Middle frontal gyrus (tissue), 1 donor: Measurements from ENCODE around the gene GOLGA8Q.
"Not testable (repeated sequence)": the region's sequence is repeated elsewhere in the genome, so short reads cannot be mapped to it uniquely, and the experiment has no call there.

ENCODE experiments used
- DNase-seq: peaks from one replicate; pipeline ENCODE4 v3.0.0-alpha.2; 2015; ENCODE audit warnings: low spot score; ENCODE audit errors: extremely low spot score

Gene GOLGA8Q, protein sequence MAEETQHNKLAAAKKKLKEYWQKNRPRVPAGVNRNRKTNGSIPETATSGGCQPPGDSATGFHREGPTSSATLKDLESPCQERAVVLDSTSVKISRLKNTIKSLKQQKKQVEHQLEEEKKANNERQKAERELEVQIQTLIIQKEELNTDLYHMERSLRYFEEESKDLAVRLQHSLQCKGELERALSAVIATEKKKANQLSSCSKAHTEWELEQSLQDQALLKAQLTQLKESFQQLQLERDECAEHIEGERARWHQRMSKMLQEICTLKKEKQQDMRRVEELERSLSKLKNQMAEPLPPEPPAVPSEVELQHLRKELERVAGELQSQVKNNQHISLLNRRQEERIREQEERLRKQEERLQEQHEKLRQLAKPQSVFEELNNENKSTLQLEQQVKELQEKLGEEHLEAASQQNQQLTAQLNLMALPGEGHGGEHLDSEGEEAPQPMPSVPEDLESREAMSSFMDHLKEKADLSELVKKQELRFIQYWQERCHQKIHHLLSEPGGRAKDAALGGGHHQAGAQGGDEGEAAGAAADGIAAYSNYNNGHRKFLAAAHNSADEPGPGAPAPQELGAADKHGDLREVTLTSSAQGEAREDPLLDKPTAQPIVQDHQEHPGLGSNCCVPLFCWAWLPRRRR

DNA sequence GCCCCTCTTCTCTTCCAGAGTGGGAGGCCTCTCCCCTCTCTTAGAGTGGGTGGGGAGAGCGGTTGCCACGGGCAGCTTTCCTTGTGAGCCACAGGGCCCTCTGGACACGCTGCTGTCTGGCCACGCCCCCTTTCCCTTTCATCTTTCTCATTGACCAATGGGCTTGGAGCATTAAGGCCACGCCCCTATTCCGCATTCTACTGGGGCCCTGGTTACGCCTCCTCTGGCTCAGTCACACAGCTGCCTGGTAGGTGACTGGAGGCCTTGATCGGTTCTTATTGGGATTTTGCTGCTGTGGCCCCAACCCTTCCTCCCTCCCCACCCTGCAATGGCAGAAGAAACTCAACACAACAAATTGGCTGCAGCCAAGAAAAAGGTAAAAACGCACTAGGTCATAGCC is at the start of gene GOLGA8Q:
GOLGA8Q (plus strand) TSS at position 301 of the 400 bp plus-strand sequence; CDS start at position 329, 28 bp downstream.
- not testable (repeated sequence) for DNase-seq

DNA sequence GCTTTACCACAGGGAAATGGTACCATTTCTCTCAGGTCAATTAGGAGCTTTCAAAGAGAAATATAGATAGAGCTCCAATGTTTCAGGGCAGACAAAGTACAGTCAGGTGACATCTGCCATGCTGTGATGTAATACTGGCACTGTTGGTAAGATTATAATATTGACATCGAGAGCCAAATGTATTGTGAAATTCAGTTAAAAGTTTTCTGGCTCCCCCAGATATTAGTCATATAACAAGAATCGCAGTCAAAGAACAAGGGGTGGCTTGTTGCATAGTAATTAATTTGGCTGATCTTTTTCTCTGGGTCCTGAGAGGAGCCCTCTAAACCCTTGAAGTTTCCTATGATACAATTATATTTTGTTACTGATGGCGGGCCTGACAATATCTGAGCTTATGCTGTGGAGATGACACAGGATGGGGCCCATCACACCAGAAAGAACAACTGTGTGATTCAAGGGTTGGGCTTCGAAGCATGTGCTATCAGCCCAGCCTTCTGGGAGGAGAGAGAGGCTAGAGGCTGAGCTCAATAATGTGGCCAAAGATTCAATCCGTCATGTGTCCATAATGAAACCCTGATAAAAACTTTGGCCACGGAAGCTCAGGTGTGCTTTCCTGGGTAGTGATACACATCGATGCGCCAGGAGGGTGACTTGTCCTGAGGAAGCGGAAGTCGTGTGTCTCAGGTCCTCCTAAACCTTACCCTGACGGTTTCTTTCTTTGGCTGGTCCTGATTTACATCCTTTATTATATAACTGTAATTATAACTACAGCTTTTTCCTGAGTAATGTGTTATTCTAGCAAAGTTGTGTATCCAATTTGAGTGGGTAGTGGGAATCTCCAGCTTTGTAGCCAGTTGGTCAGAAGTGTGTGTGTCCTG is 48.7 kb upstream of the GOLGA8Q start:
- DNase-seq = not testable (repeated sequence)

DNA sequence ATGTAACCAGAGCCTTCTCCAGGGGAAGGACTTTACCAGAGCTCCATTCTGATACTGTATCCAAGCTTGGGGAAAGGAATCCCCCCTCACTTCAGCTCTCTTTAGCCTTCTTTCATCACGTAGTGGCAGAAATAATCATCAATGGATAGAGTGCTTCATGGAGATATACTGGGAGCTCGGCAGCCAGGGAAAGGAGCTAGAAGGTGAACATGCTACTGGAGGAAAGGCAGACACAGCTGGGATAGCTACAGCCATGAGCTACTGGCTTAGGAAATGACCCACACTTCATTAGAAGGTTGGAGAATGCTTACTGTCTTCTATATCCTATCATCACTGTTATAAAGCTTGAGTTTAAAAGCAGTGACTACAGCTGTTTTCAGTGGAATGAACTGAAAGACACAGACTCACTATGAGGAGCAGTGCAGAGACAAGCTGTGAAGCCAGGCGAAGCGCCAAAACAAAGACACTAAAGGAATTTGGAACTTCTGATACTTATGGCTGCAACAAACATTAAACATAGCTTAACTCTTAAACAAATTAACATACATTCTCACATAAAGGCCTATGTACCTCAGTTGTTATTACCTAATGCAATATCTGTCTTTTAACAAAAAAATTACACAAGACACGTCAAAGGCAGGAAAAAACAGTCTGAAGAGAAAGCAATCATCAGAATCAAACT is 47.5 kb upstream of the GOLGA8Q start:
- DNase-seq = not testable (repeated sequence)

DNA sequence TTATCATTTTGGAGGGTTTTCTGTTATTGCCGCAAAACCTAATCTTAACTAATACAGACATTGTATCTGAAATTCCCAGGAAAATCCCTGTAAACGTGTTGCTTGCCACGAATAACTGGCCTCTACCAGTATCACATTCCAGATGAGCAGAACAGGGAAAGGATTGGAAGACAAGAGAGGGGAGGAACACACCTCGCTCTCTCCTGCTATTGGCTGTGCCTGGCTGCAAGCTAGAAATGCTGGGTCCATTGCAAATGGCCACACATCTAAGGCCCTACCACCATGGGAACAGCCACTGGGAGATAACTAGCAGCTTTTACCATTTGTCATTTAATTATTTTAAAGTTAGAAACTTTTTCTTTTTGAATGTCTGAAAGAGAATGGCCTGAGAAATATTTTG is 37.3 kb upstream of the GOLGA8Q start:
- not testable (repeated sequence) for DNase-seq

DNA sequence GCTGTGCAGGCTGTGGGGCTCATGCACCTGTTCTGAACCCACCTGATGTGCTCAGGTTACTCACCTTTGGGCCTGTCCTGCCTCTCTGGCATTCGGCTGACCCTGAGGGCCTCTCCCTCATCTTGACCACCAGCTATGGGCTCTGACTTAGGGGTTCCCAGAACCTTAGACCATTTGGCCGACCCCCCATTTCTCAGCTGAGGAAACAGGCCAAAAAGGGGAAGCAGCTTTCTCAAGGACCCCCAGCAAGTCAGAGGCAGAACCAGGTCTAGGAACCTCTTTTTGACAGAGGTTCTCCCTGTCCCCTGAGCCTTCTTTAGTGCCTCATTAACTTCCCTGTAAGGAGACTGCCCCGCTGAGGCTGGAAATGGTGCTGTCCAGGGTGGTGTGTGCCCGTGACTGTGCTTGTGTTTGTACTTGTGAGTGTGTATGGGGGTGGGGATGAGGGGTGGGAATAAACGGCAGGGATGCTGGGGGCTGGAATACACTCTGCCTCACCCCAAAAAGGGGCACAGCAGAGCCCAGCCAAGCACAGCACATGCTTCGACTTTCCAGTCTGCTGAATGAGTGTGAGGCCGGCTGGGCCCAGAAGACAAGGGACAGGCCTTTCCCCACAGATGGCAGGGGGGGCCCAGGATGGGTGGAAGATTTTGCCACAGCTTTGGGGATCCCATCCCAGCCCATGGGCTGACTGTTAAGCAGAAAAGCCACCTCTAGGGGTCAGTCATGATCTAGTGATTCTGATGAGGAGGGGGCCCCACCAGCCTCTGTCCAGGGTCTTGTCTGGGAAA is 28.2 kb upstream of the GOLGA8Q start:
- DNase-seq = not testable (repeated sequence)

DNA sequence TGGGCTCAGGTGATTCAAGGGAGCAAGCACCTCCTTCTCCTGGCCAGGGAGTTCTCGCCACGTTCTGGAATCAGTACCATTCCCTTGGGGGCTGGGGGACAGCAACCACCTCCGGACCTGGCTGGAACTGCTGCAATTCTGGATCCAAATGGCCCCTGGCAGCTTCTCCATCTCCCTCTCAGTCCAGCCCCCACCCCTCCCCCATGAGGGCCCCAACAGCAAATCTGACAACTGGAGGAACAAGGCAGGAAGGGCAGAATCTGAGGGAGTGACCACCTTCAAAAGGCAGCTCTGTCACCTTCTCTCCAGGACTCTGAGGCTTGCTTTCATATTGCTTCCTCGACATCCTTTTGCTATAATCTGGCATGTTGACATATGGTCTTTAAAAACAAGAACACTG is 25.9 kb upstream of the GOLGA8Q start:
- not testable (repeated sequence) for DNase-seq

DNA sequence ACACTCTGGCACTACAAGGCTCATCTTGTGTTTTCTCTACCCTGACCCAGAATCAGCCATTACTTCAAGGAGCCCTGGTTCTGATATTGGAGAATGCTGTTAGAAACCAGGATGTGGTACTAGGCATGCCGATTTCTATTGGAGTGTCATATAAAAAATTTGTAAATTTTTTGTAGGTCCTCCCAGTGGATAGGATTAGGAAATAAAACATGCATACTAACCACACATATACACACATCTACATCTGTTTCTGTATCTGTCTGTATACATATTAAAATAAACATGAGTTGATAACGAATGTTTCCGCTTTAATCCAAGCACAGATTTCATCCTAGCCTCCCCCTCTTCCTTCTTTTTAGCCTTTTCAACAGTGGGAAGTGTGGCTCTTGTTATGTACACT is 22.8 kb upstream of the GOLGA8Q start:
- not testable (repeated sequence) for DNase-seq

DNA sequence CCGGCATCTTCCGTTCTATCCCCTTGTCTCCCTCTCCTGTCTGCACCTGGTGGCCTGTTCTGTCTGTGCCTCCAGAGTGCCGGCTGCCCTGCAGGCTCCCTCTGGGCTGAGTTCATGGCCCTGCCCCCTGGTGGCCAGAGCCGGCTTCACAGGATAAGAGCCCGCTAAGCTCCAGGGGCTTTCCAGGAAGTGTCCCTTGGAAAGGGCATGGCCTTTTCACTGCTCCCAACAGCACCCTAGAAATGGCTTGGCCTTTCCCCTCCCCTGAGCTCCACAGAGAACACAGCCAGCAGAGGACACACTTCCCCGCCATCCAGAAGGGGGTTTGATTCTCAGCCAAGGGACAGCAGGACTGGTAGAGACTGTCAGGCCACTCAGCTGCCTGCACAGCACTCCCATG is 15.1 kb downstream of the GOLGA8Q start:
- DNase-seq = not testable (repeated sequence)

DNA sequence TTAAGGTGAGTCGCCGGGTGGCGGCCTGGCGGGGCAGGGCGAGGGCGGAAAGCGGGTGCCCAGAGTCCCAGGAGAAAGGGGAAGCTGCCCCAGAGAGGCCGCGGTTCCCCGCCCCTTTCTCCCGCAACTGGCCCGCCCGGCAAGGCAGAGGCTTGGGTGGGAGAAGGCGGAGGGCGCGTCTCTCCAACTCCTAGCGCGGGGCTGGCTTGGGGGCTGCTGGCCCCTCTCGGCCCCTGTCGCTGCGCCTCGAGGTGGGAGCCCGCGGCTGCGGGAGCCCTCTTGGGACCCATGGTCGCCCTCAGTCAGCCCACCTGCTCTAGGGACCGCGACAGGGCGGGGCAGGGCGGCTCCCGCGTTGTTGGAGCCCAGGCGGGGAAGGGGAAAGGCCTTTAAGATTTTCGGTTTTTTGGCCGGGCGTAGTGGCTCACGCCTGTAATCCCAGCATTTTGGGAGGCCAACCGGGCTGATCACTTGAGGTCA is 21.2 kb downstream of the GOLGA8Q start:
- not testable (repeated sequence) for DNase-seq

DNA sequence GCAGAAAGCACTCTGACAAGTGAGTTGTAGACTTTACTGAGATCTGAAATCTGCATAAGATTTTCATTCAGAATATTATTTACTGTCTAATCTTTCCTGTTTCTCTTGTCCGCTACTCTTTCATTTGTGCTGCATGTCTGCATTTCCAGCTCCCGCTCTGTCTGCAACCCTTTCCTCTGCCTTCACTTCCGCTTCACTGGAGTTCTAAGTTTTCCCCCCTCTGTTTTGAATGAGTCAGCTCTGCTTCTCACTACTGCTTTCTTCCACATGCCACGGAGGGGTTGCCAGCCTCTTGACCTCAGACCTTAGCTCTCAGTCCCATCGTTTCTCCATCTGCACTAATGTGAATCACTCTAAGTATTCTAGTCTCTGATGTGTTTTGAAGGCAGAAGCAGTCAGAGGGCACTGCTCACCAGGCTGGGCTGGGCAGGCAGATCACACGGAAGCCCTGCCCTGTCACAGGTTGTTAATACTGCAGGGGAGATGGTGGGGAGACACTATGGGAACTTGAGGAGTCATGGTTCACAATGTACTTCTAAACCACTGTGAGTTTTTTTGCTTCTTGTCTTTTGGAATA is 27.6 kb downstream of the GOLGA8Q start:
- not testable (repeated sequence) for DNase-seq

DNA sequence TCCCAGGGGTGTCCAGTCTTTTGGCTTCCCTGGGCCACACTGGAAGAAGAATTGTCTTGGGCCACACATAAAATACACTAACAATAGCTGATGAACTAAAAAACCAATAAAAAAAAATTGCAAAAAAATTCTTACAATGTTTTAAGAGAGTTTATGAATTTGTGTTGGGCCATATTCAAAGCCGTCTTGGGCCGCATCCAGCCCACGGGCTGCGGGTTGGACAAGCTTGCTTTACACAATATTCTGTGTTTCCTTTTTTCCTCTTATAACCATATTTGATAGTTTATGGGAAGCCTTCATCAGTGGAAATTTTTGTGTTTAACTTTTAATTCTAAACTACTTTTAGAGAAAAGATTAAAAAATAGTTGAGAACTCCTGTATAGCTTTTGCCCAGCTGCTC is 28.9 kb downstream of the GOLGA8Q start:
- DNase-seq = not testable (repeated sequence)

DNA sequence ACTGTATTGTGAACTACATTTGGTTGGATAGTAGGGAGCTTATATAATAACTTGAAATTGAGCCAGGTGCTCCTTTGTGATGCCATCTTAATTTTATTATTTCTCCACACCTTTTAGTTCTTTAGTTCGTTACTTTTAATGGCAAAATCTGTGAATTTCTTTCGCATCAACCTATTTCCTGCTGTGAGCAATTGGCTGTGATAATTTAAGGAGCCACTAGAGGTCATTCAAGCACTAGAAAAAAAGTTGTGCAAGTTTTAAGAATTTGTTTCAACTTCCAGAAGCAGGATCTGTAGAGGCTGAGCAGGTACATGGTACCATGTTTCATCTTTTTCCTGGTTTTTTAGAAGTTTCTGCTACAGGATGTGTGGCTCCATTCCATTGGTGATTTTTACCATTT is 47.1 kb downstream of the GOLGA8Q start:
- not testable (repeated sequence) for DNase-seq

DNA sequence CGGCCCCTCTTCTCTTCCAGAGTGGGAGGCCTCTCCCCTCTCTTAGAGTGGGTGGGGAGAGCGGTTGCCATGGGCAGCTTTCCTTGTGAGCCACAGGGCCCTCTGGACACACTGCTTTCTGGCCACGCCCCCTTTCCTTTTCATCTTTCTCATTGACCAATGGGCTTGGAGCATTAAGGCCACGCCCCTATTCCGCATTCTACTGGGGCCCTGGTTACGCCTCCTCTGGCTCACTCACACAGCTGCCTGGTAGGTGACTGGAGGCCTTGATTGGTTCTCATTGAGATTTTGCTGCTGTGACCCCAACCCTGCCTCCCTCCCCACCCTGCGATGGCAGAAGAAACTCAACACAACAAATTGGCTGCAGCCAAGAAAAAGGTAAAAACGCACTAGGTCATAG is 51.9 kb downstream of the GOLGA8Q start, which contains the start of gene GOLGA8H:
GOLGA8H (plus strand) TSS at position 233 of the 400 bp plus-strand sequence; CDS start at position 331, 98 bp downstream.
- DNase-seq = not testable (repeated sequence)
